Uterus (tissue), 4 donors: ENCODE measurements around the gene SYTL2. TPM values are rescaled to one million over a fixed set of nuclear protein-coding genes. Genes with fewer than 3 reads are reported as not detected.
"Not testable (repeated sequence)": the region's sequence is repeated elsewhere in the genome, so short reads cannot be mapped to it uniquely, and the experiment has no call there.

Experiments used
- DNase-seq, 2 donors: peaks; one replicate each; pipeline ENCODE4 v3.0.0-alpha.2; 2019 to 2020
- H3K27ac ChIP-seq, 2 donors: fragments of 200-600 bp; sonication (generic); 1 replicate in 1 of 2; 2 replicates in 1 of 2; pipeline ENCODE4 v1.5.1; 2016 to 2018
- H3K27me3 ChIP-seq, 2 donors: fragments of 200-600 bp; sonication (generic); one replicate each; pipeline ENCODE4 v1.5.1; 2018 to 2019; ENCODE audit warnings: control low read depth in 1 of 2
- H3K36me3 ChIP-seq, 2 donors: fragments of 200-600 bp; sonication (generic); one replicate each; pipeline ENCODE4 v1.5.1; 2019; ENCODE audit warnings: control low read depth in 1 of 2
- H3K4me1 ChIP-seq, 2 donors: fragments of 200-600 bp; sonication (generic); one replicate each; pipeline ENCODE4 v1.5.1; 2018 to 2019; ENCODE audit warnings: control low read depth in 1 of 2
- H3K4me3 ChIP-seq, 2 donors: fragments of 200-600 bp; sonication (generic); 1 replicate in 1 of 2; 2 replicates in 1 of 2; pipeline ENCODE4 v1.5.1; 2018 to 2019; ENCODE audit warnings: mild to moderate bottlenecking in 1 of 2
- H3K9me3 ChIP-seq, 2 donors: fragments of 200-600 bp; sonication (generic); one replicate each; pipeline ENCODE4 v1.5.1; 2019; ENCODE audit warnings: control low read depth in 1 of 2
- POLR2A ChIP-seq, 2 donors: fragments of 450-650 bp; IDR thresholded peaks; one replicate each; pipeline ENCODE4 v1.6.1; 2016; ENCODE audit warnings: antibody characterized with exemption in 2 of 2, mild to moderate bottlenecking in 1 of 2, moderate library complexity in 1 of 2
- intact Hi-C: fragments of 100-400 bp; cut with DNase I; formaldehyde crosslinking; loops from one replicate; pipeline ENCODE4 v1.15.1; 2023; ENCODE audit warnings: low total_unique reads
- total RNA-seq, 4 donors: library from RNA; depleted of rRNA in 3 of 4; stranded (reverse); fragments of >200 nt in 3 of 4; gene quantifications; one replicate each; pipeline versions ENCODE4 v1.1.0 to v1.2.4, GENCODE V29; 2014 to 2023
- TF ChIP-seq, protein P1 (sequence below), 4 experiments: fragments of 200-600 bp in 2 of 4; fragments of 450-650 bp in 2 of 4; sonication (generic) in 2 of 4; IDR thresholded peaks; one replicate each; pipeline ENCODE4 v1.5.1; 2016 to 2019; ENCODE audit warnings: antibody characterized with exemption in 4 of 4, mild to moderate bottlenecking in 2 of 4, moderate library complexity in 1 of 4
- donor health status: DM: yes; HTN: yes; CAD: no.

The SYTL2 gene
- total RNA-seq, 4 donors from 2014 or later, result 33.0 to 77.4 (median 39.7) TPM

DNA sequence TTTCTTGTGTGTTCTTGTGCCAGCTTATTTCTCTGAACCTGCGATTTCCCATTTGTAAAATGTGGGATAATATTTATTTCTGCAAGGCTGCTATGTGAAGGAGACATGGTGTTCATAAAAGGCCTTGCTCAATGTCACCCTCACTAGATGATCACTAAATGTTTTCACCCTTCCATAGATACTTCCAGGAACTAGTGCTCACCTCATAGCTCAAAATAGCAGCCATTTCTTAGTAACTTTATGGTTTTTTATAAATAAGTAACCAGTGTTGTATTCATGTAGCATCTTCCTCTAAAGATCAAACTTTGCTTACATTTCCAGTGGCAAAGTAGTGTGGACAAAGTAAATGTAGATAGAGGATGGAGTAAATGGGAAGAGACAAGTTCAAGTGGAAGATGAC lies 23.8 kb downstream of the SYTL2 start:
- intact Hi-C loops, result no loop called here
- H3K27ac ChIP-seq, result no peak overlapping the region
- no peaks in the 10 kb centered on the region for H3K4me1 ChIP-seq
- TF ChIP-seq POLR2A (IDR thresholded peaks at IDR 0.05), result no peak
- TF ChIP-seq, protein P1, sequence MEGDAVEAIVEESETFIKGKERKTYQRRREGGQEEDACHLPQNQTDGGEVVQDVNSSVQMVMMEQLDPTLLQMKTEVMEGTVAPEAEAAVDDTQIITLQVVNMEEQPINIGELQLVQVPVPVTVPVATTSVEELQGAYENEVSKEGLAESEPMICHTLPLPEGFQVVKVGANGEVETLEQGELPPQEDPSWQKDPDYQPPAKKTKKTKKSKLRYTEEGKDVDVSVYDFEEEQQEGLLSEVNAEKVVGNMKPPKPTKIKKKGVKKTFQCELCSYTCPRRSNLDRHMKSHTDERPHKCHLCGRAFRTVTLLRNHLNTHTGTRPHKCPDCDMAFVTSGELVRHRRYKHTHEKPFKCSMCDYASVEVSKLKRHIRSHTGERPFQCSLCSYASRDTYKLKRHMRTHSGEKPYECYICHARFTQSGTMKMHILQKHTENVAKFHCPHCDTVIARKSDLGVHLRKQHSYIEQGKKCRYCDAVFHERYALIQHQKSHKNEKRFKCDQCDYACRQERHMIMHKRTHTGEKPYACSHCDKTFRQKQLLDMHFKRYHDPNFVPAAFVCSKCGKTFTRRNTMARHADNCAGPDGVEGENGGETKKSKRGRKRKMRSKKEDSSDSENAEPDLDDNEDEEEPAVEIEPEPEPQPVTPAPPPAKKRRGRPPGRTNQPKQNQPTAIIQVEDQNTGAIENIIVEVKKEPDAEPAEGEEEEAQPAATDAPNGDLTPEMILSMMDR (IDR thresholded peaks at IDR 0.05), result no peak
- H3K36me3 ChIP-seq, result no peaks in the 10 kb centered on the region
- H3K9me3 ChIP-seq, result no peaks in the 10 kb centered on the region
- H3K4me3 ChIP-seq, result no peak overlapping the region
- no peaks in the 10 kb centered on the region for H3K27me3 ChIP-seq
- DNase-seq, result no peak

- Histone ChIP-seq H3K4me3 (no peak overlapping the region), H3K27me3 (no peaks in the 10 kb centered on the region), H3K9me3 (no peaks in the 10 kb centered on the region), H3K27ac (no peak overlapping the region), H3K36me3 (no peaks in the 10 kb centered on the region), H3K4me1 (no peaks in the 10 kb centered on the region)
- TF ChIP-seq, protein P1 (IDR thresholded peaks at IDR 0.05), result no peak
- TF ChIP-seq POLR2A (IDR thresholded peaks at IDR 0.05), result no peak
- DNase-seq, result no peak
- intact Hi-C loops, result no loop called here
Measured at GRCh38 chr11:85784480-85785265, 26.3 kb downstream of the SYTL2 start.

GRCh38 chr11:85783758-85784157 lies 27.2 kb downstream of the SYTL2 start:
- Histone ChIP-seq H3K36me3 (no peaks in the 10 kb centered on the region), H3K4me1 (no peaks in the 10 kb centered on the region), H3K4me3 (no peak overlapping the region), H3K27ac (no peak overlapping the region), H3K27me3 (no peaks in the 10 kb centered on the region), H3K9me3 (no peaks in the 10 kb centered on the region)
- no peak for DNase-seq
- TF ChIP-seq, protein P1 (IDR thresholded peaks at IDR 0.05), result no peak
- no peak for TF ChIP-seq POLR2A (IDR thresholded peaks at IDR 0.05)
- intact Hi-C loops, result no loop called here

GRCh38 chr11:85780780-85781517 lies 30.0 kb downstream of the SYTL2 start:
- H3K27me3 ChIP-seq, H3K27ac ChIP-seq, H3K4me3 ChIP-seq, H3K4me1 ChIP-seq, intact Hi-C loops, H3K9me3 ChIP-seq, H3K36me3 ChIP-seq, DNase-seq: not testable (repeated sequence)

GRCh38 chr11:85779956-85780640 lies 30.8 kb downstream of the SYTL2 start:
- Histone ChIP-seq H3K4me3 (no peak overlapping the region), H3K27ac (no peak overlapping the region), H3K27me3 (no peaks in the 10 kb centered on the region), H3K9me3 (no peaks in the 10 kb centered on the region), H3K4me1 (no peaks in the 10 kb centered on the region), H3K36me3 (no peaks in the 10 kb centered on the region)
- DNase-seq, result no peak
- intact Hi-C loops, result no loop called here
- TF ChIP-seq, protein P1 (IDR thresholded peaks at IDR 0.05), result no peak
- no peak for TF ChIP-seq POLR2A (IDR thresholded peaks at IDR 0.05)

DNA sequence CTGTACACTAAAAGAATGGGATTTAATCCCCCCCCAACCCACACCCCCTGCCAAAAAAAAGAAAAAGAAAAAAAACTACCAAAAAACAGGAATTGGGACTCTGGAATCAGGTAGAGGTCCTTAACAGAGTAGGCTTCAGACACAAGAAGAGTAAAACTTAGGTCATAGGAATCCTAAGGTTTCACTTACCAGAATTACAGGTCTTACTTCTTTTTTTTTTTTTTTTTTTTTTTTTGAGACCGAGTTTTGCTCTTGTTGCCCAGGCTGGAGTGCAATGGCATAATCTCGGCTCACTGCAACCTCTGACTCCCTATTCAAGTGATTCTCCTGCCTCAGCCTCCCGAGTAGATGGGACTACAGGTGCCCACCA lies 33.4 kb downstream of the SYTL2 start:
- DNase-seq, H3K9me3 ChIP-seq, H3K4me1 ChIP-seq, H3K27ac ChIP-seq, H3K27me3 ChIP-seq, intact Hi-C loops, H3K4me3 ChIP-seq, H3K36me3 ChIP-seq: not testable (repeated sequence)
